Activated T-cell treated with anti-CD3 and anti-CD28 coated beads, Interleukin-2, amount 50 U/mL, for 1 hour (primary cell): ENCODE results near the gene FSTL4.

ENCODE experiments used
- DNase-seq: peaks from one replicate; pipeline ENCODE4 v3.0.0-alpha.2; 2020

Gene FSTL4

GRCh38 chr5:133473291-133473690 lies 139.1 kb downstream of the FSTL4 start:
- DNase-seq, result no peak

- no peak for DNase-seq
These were observed 139.5 kb downstream of the FSTL4 start for GRCh38 chr5:133472829-133473228.

- no peak for DNase-seq
These were observed 140.6 kb downstream of the FSTL4 start for GRCh38 chr5:133471699-133472098.

GRCh38 chr5:133470841-133471240 lies 141.5 kb downstream of the FSTL4 start:
- DNase-seq, result no peak

- DNase-seq, result no peak
These were observed 142.5 kb downstream of the FSTL4 start for GRCh38 chr5:133469846-133470245.

GRCh38 chr5:133469252-133469651 lies 143.1 kb downstream of the FSTL4 start:
- DNase-seq, result no peak

- no peak for DNase-seq
These were observed 143.7 kb downstream of the FSTL4 start for GRCh38 chr5:133468596-133468995.

GRCh38 chr5:133467826-133468463 lies 144.4 kb downstream of the FSTL4 start:
- no peak for DNase-seq

- no peak for DNase-seq
These were observed 145.0 kb downstream of the FSTL4 start for GRCh38 chr5:133467335-133467779.

- DNase-seq, result no peak
These were observed 145.6 kb downstream of the FSTL4 start for GRCh38 chr5:133466556-133467334.

- DNase-seq, result no peak
These were observed 148.3 kb downstream of the FSTL4 start for GRCh38 chr5:133464013-133464412.

- DNase-seq, result no peak
These were observed 150.4 kb downstream of the FSTL4 start for GRCh38 chr5:133461796-133462516.

- DNase-seq, result no peak
These were observed 152.1 kb downstream of the FSTL4 start for GRCh38 chr5:133460172-133460758.

- DNase-seq, result no peak
These were observed 152.7 kb downstream of the FSTL4 start for GRCh38 chr5:133459474-133460160.

- DNase-seq, result no peak
These were observed 153.9 kb downstream of the FSTL4 start for GRCh38 chr5:133458435-133458834.

GRCh38 chr5:133457439-133458355 lies 154.6 kb downstream of the FSTL4 start:
- DNase-seq, result no peak

GRCh38 chr5:133456933-133457402 lies 155.4 kb downstream of the FSTL4 start:
- DNase-seq, result no peak

- no peak for DNase-seq
These were observed 156.7 kb downstream of the FSTL4 start for GRCh38 chr5:133455676-133456075.

GRCh38 chr5:133454442-133454841 lies 157.9 kb downstream of the FSTL4 start:
- no peak for DNase-seq

- no peak for DNase-seq
These were observed 158.5 kb downstream of the FSTL4 start for GRCh38 chr5:133453831-133454230.

GRCh38 chr5:133453084-133453780 lies 159.1 kb downstream of the FSTL4 start:
- no peak for DNase-seq
